ENCODE measurements around the gene ZSWIM7. TPM values are rescaled to one million over a fixed set of nuclear protein-coding genes. Genes with fewer than 3 reads are reported as not detected.

Gene ZSWIM7
- total and polyA plus RNA-seq, 12 donors = 10.3 to 72.6 (median 38.4) TPM

DNA sequence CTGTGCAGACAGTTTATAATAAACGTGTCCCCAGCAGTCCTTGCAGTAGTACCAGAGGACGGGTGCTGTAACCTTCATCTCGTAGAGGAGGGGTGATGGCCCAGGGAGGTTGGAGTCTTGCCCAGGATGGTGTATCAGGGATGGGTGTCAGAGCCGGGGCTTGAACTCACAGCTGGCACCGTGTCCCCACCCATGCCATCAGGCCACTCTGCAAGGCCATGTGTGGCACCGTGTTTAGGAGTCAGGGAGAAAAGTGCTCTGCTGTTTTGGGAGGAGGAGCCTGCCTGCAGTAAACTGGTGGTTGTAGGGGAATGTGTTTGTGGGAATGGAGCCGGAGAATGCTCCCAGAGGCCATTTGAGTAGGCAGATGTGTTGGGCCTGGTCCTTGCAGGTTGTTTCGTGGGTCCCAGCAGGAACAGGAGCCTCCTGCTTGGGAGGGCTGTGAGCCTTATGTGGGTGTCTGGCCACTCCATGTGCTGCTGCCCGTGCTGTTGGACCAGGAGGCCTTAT lies 52.8 kb downstream of the ZSWIM7 start:
- Histone ChIP-seq H3K4me3 (no peak overlapping the region), H3K36me3 (replicated peaks in 1 of 2) (no peaks in the 10 kb centered on the region), H3K9me3 (replicated peaks in 1 of 3) (no peaks in the 10 kb centered on the region), H3K4me1 (replicated peaks in 1 of 2) (peaks cover 11 to 22% of the 10 kb centered on the region in 2 donors), H3K27me3 (no peaks in the 10 kb centered on the region), H3K27ac (no peak overlapping the region)
- peak in 2 of 7 donors; percentile 13 to 48 for DNase-seq
- intact Hi-C loops (cut with DNase I) = loop anchor here in 1 of 2 donors (10.0 kb wide), 1 partner anchor 48 kb away; the partner anchor contains the start of genes TTC19 and ZSWIM7
- WGBS, 4 donors = 36 to 59% (median 55%) methylated on average over 7 to 9 of the region's 9 CpGs
- TF ChIP-seq POLR2A (IDR thresholded peaks at IDR 0.05) = no peak
- TF ChIP-seq, protein P1, sequence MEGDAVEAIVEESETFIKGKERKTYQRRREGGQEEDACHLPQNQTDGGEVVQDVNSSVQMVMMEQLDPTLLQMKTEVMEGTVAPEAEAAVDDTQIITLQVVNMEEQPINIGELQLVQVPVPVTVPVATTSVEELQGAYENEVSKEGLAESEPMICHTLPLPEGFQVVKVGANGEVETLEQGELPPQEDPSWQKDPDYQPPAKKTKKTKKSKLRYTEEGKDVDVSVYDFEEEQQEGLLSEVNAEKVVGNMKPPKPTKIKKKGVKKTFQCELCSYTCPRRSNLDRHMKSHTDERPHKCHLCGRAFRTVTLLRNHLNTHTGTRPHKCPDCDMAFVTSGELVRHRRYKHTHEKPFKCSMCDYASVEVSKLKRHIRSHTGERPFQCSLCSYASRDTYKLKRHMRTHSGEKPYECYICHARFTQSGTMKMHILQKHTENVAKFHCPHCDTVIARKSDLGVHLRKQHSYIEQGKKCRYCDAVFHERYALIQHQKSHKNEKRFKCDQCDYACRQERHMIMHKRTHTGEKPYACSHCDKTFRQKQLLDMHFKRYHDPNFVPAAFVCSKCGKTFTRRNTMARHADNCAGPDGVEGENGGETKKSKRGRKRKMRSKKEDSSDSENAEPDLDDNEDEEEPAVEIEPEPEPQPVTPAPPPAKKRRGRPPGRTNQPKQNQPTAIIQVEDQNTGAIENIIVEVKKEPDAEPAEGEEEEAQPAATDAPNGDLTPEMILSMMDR (IDR thresholded peaks at IDR 0.05) = no peak

DNA sequence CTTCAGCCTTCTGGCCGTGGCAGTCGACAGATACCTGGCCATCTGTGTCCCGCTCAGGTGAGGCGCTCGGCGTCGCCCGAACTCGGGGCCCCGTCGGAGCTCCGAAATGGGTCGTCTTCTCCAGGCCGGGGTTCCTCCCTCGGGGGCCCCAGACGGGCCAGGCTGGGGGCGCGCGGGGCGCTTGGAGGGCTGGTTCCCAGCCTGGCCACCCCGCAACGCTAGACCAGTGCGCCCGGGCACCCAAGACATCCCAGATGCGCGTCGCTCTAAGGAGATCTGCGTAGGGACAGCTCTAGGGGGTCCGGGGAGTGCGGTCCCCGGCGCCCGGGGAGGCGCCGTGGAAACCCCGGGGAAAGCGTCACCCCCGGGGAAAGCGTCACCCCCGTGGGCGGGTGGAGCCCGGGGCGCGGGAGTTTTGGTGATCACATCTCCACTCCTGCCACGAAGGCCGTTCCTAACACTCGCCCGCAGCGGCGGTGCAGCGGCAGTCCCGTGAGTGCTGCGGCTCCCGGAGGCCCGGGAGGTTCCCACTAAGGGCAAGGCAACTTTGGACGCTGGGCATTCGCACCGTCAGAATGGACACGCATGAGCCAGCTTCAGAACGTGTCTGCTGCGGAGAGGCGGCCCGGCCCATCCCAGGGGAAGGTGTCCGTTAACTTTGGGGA lies 53.8 kb downstream of the ZSWIM7 start:
- H3K4me1 ChIP-seq (replicated peaks in 1 of 2) = peaks cover 11 to 22% of the 10 kb centered on the region in 2 donors

DNA sequence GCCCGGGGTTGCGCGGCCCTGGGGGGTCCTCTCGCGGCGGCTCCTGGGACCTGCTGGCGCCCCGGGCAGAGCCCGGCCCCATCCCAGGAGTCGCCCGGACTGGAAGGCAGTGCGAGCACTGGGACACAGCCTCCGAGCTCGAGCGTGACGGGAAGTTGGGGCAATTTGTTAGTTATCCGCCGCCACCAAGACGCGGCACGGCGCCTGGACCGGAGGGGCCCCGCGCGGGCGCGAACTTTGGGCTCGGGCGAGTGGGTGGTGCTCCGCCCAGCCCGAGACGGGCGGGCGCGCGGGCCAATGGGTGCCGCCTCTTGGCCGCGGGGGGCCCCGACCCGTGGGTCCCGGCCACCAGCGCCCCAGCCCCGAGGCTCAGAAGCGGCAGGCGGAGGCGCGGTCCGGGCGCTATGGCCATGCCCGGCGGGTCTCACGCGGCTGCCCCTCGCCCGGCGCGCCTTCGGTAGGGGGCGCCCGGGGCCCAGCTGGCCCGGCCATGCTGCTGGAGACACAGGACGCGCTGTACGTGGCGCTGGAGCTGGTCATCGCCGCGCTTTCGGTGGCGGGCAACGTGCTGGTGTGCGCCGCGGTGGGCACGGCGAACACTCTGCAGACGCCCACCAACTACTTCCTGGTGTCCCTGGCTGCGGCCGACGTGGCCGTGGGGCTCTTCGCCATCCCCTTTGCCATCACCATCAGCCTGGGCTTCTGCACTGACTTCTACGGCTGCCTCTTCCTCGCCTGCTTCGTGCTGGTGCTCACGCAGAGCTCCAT lies 54.6 kb downstream of the ZSWIM7 start, which contains the start of gene ADORA2B:
Gene ADORA2B, plus strand, starts transcription at position 372 of the 768 bp plus-strand sequence. Its CDS starts 119 bp downstream, at position 491.
- TF ChIP-seq POLR2A (IDR thresholded peaks at IDR 0.05) = no peak
- TF ChIP-seq, protein P1 (IDR thresholded peaks at IDR 0.05) = peak in 4 of 6 experiments; percentile 12 to 55 (median 48)
- no peaks in the 10 kb centered on the region for H3K9me3 ChIP-seq (replicated peaks in 1 of 3)
- no peaks in the 10 kb centered on the region for H3K36me3 ChIP-seq (replicated peaks in 1 of 2)
- H3K4me1 ChIP-seq (replicated peaks in 1 of 2) = peaks cover 11 to 22% of the 10 kb centered on the region in 2 donors
- 0 to 1% (median 0%) methylated on average over 18 to 88 of the region's 88 CpGs; no CpG with 5 or more reads in 1 of the 4 donors for WGBS, 4 donors
- intact Hi-C loops (cut with DNase I) = loop anchor here in 1 of 2 donors (10.0 kb wide), 1 partner anchor 50 kb away; the partner anchor contains the start of genes TTC19 and ZSWIM7
- DNase-seq = peak; percentile 52 to 67 (median 61)
- peak within 1 kb of the TSS in 1 of 5 donors; percentile 7 for H3K27ac ChIP-seq
- no peaks in the 10 kb centered on the region for H3K27me3 ChIP-seq
- H3K4me3 ChIP-seq = peak within 1 kb of the TSS in 2 of 4 donors; percentile 43 to 60

More for the DNA sequence above, 53.8 kb downstream of the ZSWIM7 start:
- Histone ChIP-seq H3K9me3 (replicated peaks in 1 of 3) (no peaks in the 10 kb centered on the region), H3K27ac (no peak overlapping the region), H3K4me3 (peak overlapping the region in 2 of 4 donors; percentile 43 to 60), H3K36me3 (replicated peaks in 1 of 2) (no peaks in the 10 kb centered on the region), H3K27me3 (no peaks in the 10 kb centered on the region)
- peak in 2 of 7 donors; percentile 13 to 29 for DNase-seq
- intact Hi-C loops (cut with DNase I) = loop anchor here in 1 of 2 donors (10.0 kb wide), 1 partner anchor 49 kb away; the partner anchor contains the start of genes TTC19 and ZSWIM7
- no peak for TF ChIP-seq POLR2A (IDR thresholded peaks at IDR 0.05)
- TF ChIP-seq, protein P1 (IDR thresholded peaks at IDR 0.05) = no peak
- 5 to 20% (median 8%) methylated on average over 2 to 64 of the region's 64 CpGs for WGBS, 4 donors
